ENCODE results near the gene CSTPP1.

DNA sequence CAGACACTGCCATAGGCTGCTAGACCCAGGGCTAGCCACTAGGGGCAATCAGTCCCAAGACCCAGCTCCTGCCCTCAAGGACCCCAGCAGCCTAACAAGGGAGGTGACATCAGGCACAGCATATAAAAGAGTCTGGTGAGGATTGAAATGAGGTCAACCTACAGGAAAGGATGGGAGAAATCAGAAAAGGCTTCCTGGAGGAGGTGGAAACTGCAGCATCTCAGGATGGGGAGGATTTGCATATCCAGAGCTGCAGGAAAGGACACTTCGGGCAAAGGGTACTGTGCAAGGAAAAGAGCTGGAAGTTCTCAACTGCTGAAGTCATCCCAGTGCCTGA lies 243.1 kb downstream of the CSTPP1 start:
- TF ChIP-seq, protein P1, sequence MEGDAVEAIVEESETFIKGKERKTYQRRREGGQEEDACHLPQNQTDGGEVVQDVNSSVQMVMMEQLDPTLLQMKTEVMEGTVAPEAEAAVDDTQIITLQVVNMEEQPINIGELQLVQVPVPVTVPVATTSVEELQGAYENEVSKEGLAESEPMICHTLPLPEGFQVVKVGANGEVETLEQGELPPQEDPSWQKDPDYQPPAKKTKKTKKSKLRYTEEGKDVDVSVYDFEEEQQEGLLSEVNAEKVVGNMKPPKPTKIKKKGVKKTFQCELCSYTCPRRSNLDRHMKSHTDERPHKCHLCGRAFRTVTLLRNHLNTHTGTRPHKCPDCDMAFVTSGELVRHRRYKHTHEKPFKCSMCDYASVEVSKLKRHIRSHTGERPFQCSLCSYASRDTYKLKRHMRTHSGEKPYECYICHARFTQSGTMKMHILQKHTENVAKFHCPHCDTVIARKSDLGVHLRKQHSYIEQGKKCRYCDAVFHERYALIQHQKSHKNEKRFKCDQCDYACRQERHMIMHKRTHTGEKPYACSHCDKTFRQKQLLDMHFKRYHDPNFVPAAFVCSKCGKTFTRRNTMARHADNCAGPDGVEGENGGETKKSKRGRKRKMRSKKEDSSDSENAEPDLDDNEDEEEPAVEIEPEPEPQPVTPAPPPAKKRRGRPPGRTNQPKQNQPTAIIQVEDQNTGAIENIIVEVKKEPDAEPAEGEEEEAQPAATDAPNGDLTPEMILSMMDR (IDR thresholded peaks at IDR 0.05), result peak; percentile 47 to 54 (median 49)
- TF ChIP-seq POLR2A (IDR thresholded peaks at IDR 0.05), result no peak

All from right lobe of liver (tissue), 4 donors.